CD4-positive, alpha-beta T cell treated with Interferon alpha-2 for 1 hour (primary cell): Measurements from ENCODE around the gene SLC24A3.

ENCODE experiments used
- DNase-seq, 2 donors: peaks; one replicate each; pipeline ENCODE4 v3.0.0-alpha.2; 2020 to 2022

The SLC24A3 gene

DNA sequence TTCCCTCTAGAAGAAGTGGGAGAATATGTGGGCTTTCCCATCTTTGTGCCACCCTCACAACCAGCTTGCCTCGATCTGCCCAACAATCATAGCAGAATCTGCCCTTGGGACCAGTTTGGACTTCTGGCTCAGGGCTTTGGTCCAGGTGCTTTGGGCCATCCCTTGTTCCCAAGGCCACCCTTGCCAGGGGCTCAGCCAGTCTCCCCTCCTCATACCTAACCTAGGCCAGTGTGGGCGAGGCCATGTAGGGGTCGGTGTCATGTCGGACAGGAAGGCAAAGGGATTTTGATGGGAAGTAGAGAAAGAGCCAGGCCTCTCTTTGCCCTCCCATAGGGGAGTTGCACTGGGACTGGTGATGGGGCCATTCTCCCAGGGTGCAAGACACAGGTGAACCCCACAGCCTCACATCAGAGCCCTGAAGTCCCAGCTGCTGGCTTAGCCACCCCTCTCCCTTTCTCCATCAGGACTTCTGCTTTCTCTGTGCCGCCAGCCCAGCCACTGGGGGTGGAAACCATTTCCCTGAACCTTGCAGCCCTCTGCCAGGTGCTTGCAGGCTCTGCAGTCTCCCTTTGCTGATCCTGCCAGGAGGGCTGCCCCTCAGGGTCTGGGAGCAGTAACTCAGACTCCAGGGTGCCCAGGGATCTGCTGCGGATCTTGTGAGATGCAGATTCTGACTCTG, 60.7 kb downstream of the SLC24A3 start:
- no peak for DNase-seq

DNA sequence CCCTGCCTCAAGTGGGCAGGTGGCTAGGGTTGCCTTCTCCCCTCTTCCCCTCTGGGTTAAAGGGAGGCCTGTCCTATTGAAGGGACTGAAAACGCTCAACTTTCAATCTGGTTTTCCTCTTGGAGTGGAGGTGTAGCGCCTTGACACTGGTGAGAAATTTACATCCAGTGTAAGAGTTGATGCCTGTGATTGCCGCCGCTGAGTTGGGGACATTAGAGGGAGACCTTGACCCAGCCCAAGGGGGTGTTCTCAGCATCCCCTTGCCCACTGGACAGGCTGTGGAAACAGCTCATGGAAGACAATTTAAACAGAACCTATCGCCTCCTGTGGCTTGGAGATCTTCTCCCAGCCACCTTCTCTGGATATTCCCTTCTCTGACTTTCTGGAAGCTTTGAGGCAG, 61.6 kb downstream of the SLC24A3 start:
- DNase-seq: no peak

DNA sequence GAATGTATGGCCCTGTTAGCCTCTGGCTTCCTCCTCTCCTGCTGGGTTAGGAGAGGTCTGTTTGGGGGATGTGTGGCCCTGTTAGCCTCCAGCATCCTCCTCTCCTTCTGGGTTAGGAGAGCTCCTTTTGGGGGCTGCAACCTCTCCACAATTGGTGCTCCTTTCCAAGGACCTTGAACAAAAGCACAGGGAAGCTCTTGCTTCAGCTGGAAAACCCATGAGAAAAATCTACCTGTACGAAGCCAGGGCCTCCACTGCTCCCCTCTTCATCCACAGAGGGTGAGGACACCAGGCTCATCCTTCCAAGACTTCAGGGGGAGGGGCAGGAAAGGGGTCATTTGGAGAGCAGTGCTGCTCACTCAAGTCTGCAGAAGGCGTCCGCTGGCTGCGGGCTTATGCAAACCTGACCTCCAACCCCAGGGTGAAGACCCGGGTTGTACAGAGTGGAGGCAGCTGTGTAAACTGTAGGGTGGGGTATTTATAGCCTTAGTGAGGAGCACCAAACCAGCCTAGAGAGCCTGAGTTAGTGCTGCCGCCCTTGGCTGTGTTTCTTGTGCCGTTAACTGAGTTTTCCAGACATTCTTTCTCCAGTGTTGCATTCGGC, 62.1 kb downstream of the SLC24A3 start:
- no peak for DNase-seq

- no peak for DNase-seq
Observed at GRCh38 chr20:19275038-19275629, 62.7 kb downstream of the SLC24A3 start.

GRCh38 chr20:19275630-19276071, 63.2 kb downstream of the SLC24A3 start:
- DNase-seq: no peak

GRCh38 chr20:19277381-19277780, 64.9 kb downstream of the SLC24A3 start:
- DNase-seq: no peak

- DNase-seq: no peak
Observed at GRCh38 chr20:19283490-19284025, 71.1 kb downstream of the SLC24A3 start.

DNA sequence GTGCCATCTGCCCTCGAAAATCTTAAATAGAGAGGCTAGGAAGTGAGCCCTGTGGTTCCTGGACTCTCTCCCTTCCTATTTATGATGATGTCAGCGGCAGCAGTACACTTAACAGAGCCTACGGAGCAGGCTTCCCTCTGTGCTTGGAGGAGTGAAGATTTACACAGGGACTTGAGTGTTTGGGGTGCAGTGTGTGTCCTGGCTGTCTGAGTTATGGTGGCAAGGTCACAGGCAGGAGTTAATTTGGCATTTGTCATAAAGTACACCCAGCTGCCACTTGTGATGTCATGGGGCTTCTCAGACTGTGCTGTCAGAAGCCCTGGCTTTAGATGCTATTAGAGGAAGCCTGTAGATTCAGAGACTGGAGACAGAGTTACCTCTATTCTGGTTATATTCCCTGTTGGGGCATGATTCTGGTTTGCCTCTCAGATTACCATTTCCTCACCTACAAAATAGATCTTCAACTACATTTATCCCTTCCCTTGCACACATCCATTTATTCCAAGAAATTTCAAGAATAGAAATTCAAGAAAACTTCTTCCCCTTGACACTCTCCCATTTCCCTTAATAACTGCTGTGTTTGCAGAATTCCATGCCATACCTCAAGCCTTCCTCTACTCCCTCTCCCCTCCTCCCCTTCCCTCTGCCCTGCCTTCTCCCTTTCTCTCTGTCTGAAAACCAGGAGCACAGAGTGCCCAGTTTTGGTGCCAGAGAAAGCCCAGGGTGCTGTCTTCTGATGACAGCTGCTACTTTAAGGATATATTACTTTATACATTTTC, 72.1 kb downstream of the SLC24A3 start:
- DNase-seq: no peak

GRCh38 chr20:19285436-19285835, 73.0 kb downstream of the SLC24A3 start:
- no peak for DNase-seq

- DNase-seq: no peak
Observed at GRCh38 chr20:19288061-19288460, 75.6 kb downstream of the SLC24A3 start.

DNA sequence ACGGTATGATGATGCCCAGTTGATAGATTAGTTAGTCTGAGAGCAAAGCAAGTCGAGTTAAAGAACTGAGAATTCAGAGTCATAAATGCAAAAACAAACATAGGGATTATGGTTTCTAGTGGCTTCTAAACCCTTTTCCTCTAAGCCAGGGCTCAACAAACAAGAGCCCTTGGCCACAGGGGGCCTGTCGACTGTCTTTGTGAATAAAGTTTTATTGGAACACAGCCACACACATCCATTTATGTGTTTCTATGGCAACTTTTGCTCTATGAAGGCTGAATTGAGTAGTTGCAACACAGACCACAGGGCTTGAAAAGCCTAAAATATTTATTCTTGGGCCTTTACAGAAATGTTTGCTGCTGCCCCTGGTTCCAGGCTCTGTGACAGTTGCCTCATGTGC, 76.2 kb downstream of the SLC24A3 start:
- no peak for DNase-seq

DNA sequence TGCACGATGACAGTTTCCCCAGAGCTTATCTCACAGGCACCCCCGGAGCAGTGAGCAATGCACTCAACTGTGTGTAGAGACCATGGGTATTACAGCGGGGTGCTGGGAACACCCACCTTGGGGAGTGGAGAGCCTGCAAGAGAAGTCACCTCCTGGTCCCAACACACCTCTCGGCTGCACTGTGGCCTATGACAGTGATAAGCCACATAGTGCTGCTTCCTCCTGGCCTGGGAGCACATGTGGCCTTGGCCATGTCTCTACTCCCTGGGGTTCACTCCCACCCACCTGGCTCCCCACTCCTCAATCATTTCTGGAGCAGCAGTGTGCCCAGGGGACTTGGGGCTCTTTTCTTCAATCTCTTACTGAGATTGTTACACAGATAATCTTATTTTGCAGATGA, 77.0 kb downstream of the SLC24A3 start:
- DNase-seq: no peak

GRCh38 chr20:19291024-19291817, 78.8 kb downstream of the SLC24A3 start:
- DNase-seq: no peak

- DNase-seq: no peak
Observed at GRCh38 chr20:19291818-19292132, 79.3 kb downstream of the SLC24A3 start.

DNA sequence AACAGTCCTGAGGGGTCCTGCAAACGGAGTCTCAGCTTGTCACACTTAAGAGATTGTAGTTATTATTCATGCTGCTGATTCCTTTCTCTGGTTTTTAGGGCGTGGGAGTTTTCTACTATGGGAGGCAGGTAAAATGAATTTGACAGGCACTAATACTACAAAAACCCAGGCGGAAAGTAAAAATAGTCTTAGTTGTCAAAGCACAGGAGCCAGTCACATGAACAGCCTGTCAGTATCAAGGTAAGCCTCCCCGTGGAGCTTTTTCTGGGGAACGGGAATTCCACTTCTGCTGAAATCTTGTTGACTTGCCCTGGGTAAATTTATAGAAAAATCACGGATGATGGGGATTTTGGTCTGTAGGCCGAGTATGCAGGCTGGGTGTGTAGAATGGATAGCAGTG, 79.8 kb downstream of the SLC24A3 start:
- no peak for DNase-seq

- no peak for DNase-seq
Observed at GRCh38 chr20:19295076-19295475, 82.6 kb downstream of the SLC24A3 start.

- DNase-seq: no peak
Observed at GRCh38 chr20:19298652-19299051, 86.2 kb downstream of the SLC24A3 start.

DNA sequence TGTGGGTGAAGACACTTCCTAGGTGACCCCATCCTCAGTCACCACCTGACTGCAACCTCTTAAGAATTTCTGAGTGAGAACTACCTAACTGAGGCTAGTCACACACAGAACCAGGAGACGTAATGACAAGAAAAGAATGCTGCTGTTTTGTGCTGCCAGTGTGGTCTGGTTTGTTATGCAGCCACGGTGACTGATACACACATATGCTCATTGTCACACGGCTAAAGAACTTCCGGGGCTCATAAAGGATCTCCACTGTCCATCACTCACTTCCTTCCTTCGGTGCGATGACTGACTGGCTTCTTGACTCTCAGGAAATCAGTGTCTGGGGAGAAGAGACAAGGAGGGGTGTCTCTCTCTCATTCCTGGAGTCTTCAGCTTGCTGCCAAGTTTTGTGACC, 88.0 kb downstream of the SLC24A3 start:
- DNase-seq: no peak

GRCh38 chr20:19301142-19301541, 88.7 kb downstream of the SLC24A3 start:
- DNase-seq: no peak

GRCh38 chr20:19301843-19302242, 89.4 kb downstream of the SLC24A3 start:
- DNase-seq: no peak

DNA sequence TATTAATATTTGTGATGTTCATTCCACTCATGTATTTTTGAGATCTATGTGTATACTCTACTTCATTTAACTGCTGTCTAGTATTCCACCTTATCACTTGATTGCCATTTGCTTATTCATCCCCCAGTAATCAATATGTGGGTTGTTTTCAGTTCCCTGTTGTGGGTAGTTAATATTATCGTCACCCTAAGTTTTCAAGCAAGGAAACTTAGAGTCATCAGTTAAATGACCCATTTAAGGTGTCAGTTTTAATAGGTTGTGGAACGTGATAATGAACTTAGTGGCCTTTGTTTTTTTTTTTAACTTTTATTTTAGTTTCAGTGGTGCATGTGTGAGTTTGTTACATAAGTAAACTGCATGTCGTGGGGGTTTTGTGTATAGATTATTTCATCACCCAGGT, 90.3 kb downstream of the SLC24A3 start:
- DNase-seq: no peak

DNA sequence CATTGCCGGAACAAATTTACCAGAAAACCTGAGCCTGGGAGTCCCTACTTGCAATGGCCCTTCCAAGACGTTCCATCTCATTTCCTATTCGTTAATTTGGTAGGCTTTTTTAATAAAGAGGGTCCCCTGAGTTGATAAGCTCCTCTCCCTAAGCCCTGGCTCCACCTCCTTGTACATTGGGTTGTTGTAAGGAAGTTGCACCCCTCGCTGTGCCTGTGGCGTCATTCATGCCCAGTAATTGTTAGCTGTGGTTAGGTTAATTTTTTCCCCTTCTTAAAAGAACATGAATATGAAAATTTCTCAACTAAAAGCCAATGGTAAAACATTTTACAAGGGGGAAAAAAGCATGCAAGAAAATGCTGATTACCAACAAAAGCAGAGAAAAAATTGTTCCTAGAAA, 91.9 kb downstream of the SLC24A3 start:
- DNase-seq: no peak
